Neural cell (in vitro differentiated cells): ENCODE data around the gene SPATA4. TPM values are rescaled to one million over a fixed set of nuclear protein-coding genes. Genes with fewer than 3 reads are reported as not detected.

Experiments used
- H2AFZ ChIP-seq: fragments of 200-600, 300-800 bp; sonication (generic), shearing (Covaris generic); 2 replicates; pipeline ENCODE4 v1.6.0; 2014; ENCODE audit warnings: low read depth, mild to moderate bottlenecking, antibody characterized with exemption, low read length, moderate library complexity
- H3F3A ChIP-seq: fragments of 200-600 bp; shearing (Covaris generic); 2 replicates; pipeline ENCODE4 v1.6.1; 2016; ENCODE audit warnings: mild to moderate bottlenecking, moderate library complexity, mixed read lengths, antibody characterized with exemption, low read length; ENCODE audit not compliant: insufficient read depth, poor library complexity, severe bottlenecking
- H3K27ac ChIP-seq: fragments of 200-600, 300-800 bp; sonication (generic), shearing (Covaris generic); 2 replicates; pipeline ENCODE4 v1.5.1; 2014; ENCODE audit warnings: mild to moderate bottlenecking, low read length, moderate library complexity
- H3K27me3 ChIP-seq: fragments of 300-800, 200-600 bp; sonication (generic), shearing (Covaris generic); 2 replicates; pipeline ENCODE4 v1.6.0; 2014; ENCODE audit warnings: mild to moderate bottlenecking, low read depth, low read length, moderate library complexity; ENCODE audit not compliant: insufficient read depth
- H3K36me3 ChIP-seq: fragments of 300-800, 200-600 bp; sonication (generic), shearing (Covaris generic); 2 replicates; pipeline ENCODE4 v1.5.1; 2014; ENCODE audit warnings: mild to moderate bottlenecking, antibody characterized with exemption, low read length, moderate library complexity; ENCODE audit not compliant: insufficient read depth
- H3K4me2 ChIP-seq: fragments of 300-800, 200-600 bp; sonication (generic), shearing (Covaris generic); 2 replicates; pipeline ENCODE4 v1.6.0; 2014; ENCODE audit warnings: mild to moderate bottlenecking, low read length
- H3K4me3 ChIP-seq: fragments of 300-800, 200-600 bp; sonication (generic), shearing (Covaris generic); 2 replicates; pipeline ENCODE4 v1.5.1; 2014; ENCODE audit warnings: mild to moderate bottlenecking, low read length, moderate library complexity
- H3K79me2 ChIP-seq: fragments of 200-600 bp; shearing (Covaris generic); replicated peaks from 2 replicates; pipeline ENCODE4 v1.6.0; 2014; ENCODE audit warnings: mild to moderate bottlenecking, low read length, moderate library complexity; ENCODE audit not compliant: insufficient read depth
- H3K9ac ChIP-seq: fragments of 300-800, 200-600 bp; sonication (generic), shearing (Covaris generic); 2 replicates; pipeline ENCODE4 v1.6.1; 2016; ENCODE audit warnings: mild to moderate bottlenecking, low read length, mixed read lengths
- H3K9me2 ChIP-seq: fragments of 200-600 bp; shearing (Covaris generic); 2 replicates; pipeline ENCODE4 v1.6.1; 2016; ENCODE audit warnings: mild to moderate bottlenecking, low read length, mixed read lengths; ENCODE audit not compliant: insufficient read depth
- H3K9me3 ChIP-seq: fragments of 200-600, 300-800 bp; sonication (generic), shearing (Covaris generic); 2 replicates; pipeline ENCODE4 v1.6.1; 2016; ENCODE audit warnings: mild to moderate bottlenecking, mixed run types, low read length, moderate library complexity, mixed read lengths
- H4K20me1 ChIP-seq: fragments of 200-600 bp; shearing (Covaris generic); 2 replicates; pipeline ENCODE4 v1.6.1; 2016; ENCODE audit warnings: mild to moderate bottlenecking, mixed run types; ENCODE audit not compliant: insufficient read depth
- EP300 ChIP-seq: fragments of 450-650 bp; conservative IDR thresholded peaks from 2 replicates; pipeline ENCODE4 v1.6.1; 2014; ENCODE audit warnings: antibody characterized with exemption, mild to moderate bottlenecking, moderate library complexity; ENCODE audit not compliant: poor library complexity, severe bottlenecking
- EZH2 ChIP-seq: fragments of 200-600, 300-800 bp; shearing (Covaris generic), sonication (generic); IDR thresholded peaks from 2 replicates; pipeline ENCODE4 v1.6.1; 2014; ENCODE audit warnings: antibody characterized with exemption, low read length, borderline replicate concordance, mild to moderate bottlenecking; ENCODE audit not compliant: insufficient read depth, poor library complexity, severe bottlenecking
- MXI1 ChIP-seq: fragments of 450-650 bp; conservative IDR thresholded peaks from 2 replicates; pipeline ENCODE4 v1.6.1; 2014; ENCODE audit warnings: antibody characterized with exemption, mild to moderate bottlenecking; ENCODE audit not compliant: poor library complexity, severe bottlenecking
- POLR2AphosphoS5 ChIP-seq: IDR thresholded peaks from 2 replicates; pipeline ENCODE4 v1.6.1; 2012
- RAD21 ChIP-seq: fragments of 450-650 bp; conservative IDR thresholded peaks from 2 replicates; pipeline ENCODE4 v1.6.1; 2014; ENCODE audit warnings: antibody characterized with exemption, mild to moderate bottlenecking, moderate library complexity
- SMC3 ChIP-seq: fragments of 450-650 bp; conservative IDR thresholded peaks from 2 replicates; pipeline ENCODE4 v1.6.1; 2014; ENCODE audit warnings: antibody characterized with exemption, mild to moderate bottlenecking, moderate library complexity; ENCODE audit not compliant: poor library complexity
- TAF1 ChIP-seq: IDR thresholded peaks from 2 replicates; pipeline ENCODE4 v1.6.1; 2012; ENCODE audit warnings: low read depth
- polyA plus RNA-seq: library from polyadenylated mRNA; depleted of rRNA; stranded (reverse); fragments of >200 nt; gene quantifications from 2 replicates; pipeline ENCODE4 v1.2.3, GENCODE V29; 2014
- TF ChIP-seq, protein P1 (sequence below): IDR thresholded peaks from 2 replicates; pipeline ENCODE4 v1.6.1; 2012; ENCODE audit warnings: borderline replicate concordance
- TF ChIP-seq, protein P2 (sequence below): fragments of 450-650 bp; IDR thresholded peaks from 2 replicates; pipeline ENCODE4 v1.5.1; 2014; ENCODE audit warnings: antibody characterized with exemption, mild to moderate bottlenecking, moderate library complexity; ENCODE audit not compliant: poor library complexity, severe bottlenecking

SPATA4 gene
- polyA plus RNA-seq, 1 donor from 2014 or later, result not detected

DNA sequence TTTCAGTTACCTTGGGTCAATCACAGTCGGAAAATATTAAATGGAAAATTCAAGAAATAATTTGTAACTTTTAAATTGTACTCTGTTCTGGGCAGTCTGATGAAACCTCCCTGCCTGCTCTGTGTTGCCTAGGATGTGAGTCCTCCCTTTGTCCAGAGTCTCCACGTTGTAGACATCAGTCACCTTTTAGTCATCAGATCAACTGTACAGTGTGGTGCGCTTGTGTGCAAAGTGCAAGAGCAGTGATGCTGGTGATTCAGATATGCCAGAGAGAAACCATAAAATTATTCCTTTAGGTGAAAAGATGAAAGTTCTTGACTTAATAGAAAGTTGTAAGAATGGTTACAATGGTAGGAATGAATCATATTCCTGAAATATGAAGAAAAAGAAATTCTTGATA is 1.4 kb downstream of the SPATA4 start:
- Histone ChIP-seq H3K9me2 (no peaks in the 10 kb centered on the region), H3K79me2 (no peaks in the 10 kb centered on the region), H3K4me2 (no peak overlapping the region), H3F3A (no peaks in the 10 kb centered on the region), H3K9ac (no peak overlapping the region), H2AFZ (no peak overlapping the region), H3K27me3 (no peaks in the 10 kb centered on the region), H4K20me1 (no peaks in the 10 kb centered on the region), H3K36me3 (no peaks in the 10 kb centered on the region), H3K27ac (no peak overlapping the region), H3K4me3 (no peak overlapping the region), H3K9me3 (no peaks in the 10 kb centered on the region)
- TF ChIP-seq MXI1, result no peak
- TF ChIP-seq, protein P1, sequence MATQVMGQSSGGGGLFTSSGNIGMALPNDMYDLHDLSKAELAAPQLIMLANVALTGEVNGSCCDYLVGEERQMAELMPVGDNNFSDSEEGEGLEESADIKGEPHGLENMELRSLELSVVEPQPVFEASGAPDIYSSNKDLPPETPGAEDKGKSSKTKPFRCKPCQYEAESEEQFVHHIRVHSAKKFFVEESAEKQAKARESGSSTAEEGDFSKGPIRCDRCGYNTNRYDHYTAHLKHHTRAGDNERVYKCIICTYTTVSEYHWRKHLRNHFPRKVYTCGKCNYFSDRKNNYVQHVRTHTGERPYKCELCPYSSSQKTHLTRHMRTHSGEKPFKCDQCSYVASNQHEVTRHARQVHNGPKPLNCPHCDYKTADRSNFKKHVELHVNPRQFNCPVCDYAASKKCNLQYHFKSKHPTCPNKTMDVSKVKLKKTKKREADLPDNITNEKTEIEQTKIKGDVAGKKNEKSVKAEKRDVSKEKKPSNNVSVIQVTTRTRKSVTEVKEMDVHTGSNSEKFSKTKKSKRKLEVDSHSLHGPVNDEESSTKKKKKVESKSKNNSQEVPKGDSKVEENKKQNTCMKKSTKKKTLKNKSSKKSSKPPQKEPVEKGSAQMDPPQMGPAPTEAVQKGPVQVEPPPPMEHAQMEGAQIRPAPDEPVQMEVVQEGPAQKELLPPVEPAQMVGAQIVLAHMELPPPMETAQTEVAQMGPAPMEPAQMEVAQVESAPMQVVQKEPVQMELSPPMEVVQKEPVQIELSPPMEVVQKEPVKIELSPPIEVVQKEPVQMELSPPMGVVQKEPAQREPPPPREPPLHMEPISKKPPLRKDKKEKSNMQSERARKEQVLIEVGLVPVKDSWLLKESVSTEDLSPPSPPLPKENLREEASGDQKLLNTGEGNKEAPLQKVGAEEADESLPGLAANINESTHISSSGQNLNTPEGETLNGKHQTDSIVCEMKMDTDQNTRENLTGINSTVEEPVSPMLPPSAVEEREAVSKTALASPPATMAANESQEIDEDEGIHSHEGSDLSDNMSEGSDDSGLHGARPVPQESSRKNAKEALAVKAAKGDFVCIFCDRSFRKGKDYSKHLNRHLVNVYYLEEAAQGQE, result no peak
- no peak for TF ChIP-seq EP300
- no peak for TF ChIP-seq SMC3
- TF ChIP-seq, protein P2, sequence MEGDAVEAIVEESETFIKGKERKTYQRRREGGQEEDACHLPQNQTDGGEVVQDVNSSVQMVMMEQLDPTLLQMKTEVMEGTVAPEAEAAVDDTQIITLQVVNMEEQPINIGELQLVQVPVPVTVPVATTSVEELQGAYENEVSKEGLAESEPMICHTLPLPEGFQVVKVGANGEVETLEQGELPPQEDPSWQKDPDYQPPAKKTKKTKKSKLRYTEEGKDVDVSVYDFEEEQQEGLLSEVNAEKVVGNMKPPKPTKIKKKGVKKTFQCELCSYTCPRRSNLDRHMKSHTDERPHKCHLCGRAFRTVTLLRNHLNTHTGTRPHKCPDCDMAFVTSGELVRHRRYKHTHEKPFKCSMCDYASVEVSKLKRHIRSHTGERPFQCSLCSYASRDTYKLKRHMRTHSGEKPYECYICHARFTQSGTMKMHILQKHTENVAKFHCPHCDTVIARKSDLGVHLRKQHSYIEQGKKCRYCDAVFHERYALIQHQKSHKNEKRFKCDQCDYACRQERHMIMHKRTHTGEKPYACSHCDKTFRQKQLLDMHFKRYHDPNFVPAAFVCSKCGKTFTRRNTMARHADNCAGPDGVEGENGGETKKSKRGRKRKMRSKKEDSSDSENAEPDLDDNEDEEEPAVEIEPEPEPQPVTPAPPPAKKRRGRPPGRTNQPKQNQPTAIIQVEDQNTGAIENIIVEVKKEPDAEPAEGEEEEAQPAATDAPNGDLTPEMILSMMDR, result no peak

DNA sequence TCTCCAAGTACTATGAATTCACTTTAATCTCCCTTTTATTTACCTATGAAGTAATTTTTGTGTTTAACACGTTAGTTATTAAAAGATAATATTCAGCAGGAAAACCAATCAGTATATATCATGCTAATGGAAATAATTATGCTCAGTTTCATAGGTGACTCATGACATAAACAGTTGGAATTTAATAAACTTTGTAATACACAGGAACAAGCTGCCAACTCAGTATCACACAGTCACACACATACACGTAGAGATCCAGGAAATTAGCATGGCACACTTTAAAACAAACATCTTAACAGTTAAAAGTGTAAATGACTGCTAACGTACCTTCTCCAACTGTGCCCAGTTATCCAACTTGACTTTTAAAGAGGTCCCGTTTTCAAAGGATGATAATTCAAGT is 2.3 kb downstream of the SPATA4 start:
- Histone ChIP-seq H3K9ac (no peak overlapping the region), H3F3A (no peaks in the 10 kb centered on the region), H3K36me3 (no peaks in the 10 kb centered on the region), H3K79me2 (no peaks in the 10 kb centered on the region), H3K4me2 (no peak overlapping the region), H3K27me3 (no peaks in the 10 kb centered on the region), H3K9me2 (no peaks in the 10 kb centered on the region), H2AFZ (no peak overlapping the region), H3K9me3 (no peaks in the 10 kb centered on the region), H3K27ac (no peak overlapping the region), H4K20me1 (no peaks in the 10 kb centered on the region), H3K4me3 (no peak overlapping the region)
- TF ChIP-seq TAF1 (no peak), RAD21 (no peak), POLR2AphosphoS5 (no peak), MXI1 (no peak), EZH2 (no peak), SMC3 (no peak), EP300 (no peak)
- TF ChIP-seq, protein P2, result no peak
- TF ChIP-seq, protein P1, result no peak
